Fibroblast of skin of scalp (primary cell): ENCODE data around the gene HSDL2.
"Not testable (repeated sequence)": the region's sequence is repeated elsewhere in the genome, so short reads cannot be mapped to it uniquely, and the experiment has no call there.

Source experiments
- DNase-seq: peaks from one replicate; pipeline ENCODE4 v3.0.0-alpha.2; 2013

The HSDL2 gene

DNA sequence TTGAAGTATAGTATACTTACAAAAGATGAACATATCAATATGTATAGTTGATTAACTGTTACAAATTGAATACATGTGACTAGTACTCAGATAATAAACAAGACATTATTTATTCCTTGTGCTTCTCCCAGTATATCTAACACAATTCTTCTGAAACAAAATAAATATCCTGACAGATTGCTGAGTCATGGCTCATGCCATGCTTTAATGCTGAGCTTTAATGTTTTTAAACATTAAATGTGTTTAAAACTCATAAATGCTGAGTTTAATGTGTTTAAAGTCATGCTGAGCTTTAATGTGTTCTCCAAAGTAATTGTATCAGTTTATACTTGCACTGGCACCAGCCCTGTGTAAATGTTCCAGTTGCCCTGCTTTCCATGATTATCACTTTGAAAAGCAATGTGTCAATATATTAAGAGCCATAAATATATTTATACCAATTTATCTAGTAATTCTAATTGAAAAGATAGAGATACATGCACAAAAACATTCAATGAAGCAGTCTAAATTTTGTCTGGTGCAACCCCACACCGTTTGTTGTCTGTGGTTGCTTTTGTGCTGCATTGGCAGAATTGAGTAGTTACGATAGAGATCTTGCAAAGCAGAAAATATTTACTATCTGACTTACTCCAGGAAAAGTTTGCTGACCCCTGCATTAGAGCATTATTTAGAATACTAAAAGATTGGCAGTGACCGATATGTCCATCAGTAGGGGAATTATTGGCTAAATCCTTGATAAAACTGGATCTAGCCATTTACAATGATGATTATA lies 122.5 kb downstream of the HSDL2 start:
- no peak for DNase-seq

DNA sequence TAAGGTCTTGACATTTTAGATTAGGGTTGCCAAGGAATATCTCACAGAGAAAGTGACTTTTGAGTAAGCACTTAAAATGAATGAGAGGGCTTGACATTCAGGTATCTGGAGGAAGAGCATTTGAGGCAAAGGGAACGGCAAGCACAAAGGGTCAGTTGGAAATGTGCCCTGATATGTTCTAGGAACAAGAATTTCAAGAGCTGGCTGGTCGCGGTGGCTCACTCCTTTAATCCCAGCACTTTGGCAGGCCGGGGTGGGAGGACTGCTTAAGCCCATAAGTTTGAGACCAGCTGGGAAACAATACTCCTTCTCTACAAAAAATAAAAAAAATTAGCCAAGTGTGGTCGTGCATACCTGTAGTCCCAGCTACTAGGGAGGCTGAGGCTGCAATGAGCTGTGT lies 123.3 kb downstream of the HSDL2 start:
- no peak for DNase-seq

DNA sequence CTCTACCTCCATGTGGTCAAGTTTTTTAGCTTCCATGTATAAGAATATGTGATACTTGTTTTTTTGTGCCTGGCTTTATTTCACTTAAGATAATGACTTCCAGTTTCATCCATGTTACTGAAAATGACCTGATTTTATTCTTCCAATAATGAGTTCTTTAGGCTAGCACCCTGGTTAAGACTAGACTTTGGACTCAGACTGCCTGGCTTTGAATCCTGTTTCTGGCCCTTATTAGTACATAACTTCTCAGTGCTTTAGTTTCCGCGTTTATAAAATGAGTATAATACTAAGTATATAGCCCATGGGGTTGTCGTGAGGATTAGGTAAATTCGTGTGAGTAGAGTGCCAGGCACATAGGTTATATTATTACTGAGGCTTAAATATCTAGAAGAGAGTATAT lies 125.2 kb downstream of the HSDL2 start:
- no peak for DNase-seq

DNA sequence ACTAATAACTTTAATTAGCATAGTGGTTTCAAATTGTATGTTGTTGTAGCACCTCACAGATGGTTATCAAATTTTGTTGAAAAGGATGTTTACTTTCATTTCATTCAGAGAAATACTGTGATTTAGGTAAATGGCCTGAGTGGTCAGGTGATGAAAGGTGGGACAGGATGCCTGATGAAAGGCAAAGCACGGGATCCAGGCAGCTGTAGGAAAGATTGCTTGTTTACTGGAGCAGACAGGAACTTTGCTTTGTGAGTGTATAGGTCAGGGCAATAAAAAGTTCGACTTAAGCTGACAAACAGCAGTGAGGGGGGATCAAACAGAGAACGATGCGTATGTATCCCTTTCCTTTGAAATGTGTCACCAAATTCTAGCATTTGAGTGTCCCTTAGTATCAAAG lies 125.7 kb downstream of the HSDL2 start:
- no peak for DNase-seq

DNA sequence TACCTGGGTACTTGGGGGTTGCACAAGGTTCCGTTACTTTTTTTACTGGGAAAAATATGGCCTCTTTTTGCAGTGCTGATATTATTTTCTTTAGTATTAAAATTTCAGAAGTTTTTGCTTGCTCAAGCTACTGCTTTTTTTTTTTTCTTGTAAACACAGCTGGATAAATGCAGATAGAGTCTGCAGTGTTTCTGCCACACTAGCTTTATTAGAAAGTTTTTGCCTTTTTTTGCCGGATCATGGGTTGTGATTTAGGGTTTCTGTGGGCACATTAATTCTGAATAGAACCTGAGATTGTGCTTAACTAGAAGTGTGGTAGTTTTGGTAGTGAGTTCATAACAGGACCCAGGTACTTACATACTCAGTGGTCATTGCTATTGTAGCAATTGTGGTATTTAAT lies 126.7 kb downstream of the HSDL2 start:
- no peak for DNase-seq

DNA sequence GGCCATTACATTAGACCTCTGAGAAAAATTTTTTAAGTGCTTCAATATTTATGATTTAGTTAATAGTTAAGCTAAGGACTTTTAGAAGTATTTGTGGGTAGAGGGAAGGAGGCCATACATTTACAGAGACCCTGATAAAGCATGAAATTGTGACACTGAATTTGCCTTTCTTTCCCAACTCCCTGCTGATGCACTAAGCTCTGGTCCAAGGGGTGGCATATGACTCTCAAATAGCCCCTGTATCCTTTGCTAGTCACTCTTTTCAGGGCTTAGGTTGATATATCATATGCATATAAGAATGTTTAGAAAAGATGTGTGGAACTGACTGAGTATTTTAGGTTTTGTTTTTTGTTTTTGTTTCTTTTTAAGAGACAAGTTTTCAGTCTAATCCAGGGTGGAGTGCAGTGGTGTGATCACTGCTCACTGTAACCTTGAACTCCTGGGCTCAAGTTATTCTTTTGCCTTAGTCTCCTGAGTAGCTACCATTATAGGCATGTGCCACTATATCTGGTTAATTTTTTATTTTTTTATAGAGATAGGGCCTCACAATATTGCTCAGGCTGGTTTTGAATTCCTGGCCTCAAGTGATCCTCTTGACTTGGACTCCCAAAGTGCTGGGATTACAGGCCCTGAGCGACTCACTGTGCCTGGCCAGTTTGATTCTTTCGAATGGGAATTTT lies 127.2 kb downstream of the HSDL2 start:
- DNase-seq: no peak

DNA sequence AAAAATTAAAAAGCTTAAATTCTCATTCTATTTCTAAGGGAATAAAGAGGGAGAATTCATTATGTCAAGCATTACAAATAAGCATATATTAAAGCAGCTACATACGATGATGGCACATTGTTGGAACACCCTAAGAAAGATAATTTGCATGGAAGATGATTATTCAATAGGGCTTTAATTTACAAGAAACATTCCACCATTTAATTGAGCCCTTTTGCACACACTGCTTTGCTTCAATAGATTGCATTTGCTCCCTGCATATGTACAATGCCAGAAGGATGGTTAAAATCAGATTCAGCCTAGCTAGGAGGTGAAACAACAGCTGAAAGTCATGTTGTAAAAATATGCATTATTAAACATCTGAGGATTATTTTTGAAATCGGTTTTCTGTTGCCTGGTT lies 128.5 kb downstream of the HSDL2 start:
- DNase-seq: no peak

DNA sequence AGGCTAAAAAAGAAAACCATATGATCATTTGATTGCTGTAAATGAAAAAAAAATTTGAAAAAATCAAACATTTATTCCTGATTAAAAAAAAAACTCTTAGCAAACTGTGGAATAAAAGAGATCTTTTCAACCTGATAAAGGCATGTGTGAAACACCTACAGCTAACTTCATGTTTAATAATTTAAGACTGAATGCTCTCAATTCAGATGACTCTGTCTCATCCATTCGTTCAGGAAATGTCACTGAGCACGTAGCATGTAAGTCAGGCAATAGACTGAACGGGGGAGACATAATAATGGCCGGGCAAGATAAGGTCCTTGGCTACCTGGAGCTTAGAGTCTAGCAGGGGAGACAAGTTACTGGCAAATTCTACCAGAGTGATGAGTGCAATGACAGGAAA lies 132.5 kb downstream of the HSDL2 start:
- not testable (repeated sequence) for DNase-seq

DNA sequence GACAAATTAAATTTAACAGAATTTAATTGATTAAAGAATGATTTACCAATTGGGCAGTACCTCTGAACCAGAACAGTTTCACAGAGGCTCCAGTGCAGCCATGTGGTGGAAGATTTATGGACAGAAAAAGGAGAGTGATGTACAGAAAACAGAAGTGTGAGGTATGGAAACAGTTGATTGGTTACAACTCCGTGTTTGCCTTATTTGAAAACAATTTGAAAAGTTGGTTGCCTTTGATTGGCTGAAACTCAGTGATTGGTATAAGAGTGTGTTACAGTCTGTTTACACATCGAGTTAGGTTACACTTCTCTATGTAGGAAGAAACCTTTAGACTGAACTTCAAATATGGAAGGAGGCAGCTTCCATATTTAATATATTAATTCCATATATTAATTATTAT lies 136.9 kb downstream of the HSDL2 start:
- DNase-seq: no peak

DNA sequence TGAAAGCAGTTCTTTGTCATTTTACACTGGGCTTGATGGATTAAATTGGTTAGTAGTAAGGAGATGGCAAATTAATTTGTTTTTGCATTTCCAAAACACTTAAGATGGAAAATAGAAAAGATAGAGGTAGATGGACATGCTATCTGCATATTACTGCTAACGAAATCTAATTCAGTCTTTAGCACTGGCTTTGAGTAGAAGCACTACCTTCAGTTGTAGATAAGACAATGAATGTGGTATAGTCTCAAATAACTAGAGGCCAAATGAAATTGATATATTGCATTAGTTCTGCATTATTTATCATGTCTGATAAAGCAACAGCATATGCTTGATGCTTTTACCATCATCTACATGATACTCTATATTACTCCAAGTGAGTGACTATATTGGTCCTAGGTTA lies 140.2 kb downstream of the HSDL2 start:
- DNase-seq: no peak

DNA sequence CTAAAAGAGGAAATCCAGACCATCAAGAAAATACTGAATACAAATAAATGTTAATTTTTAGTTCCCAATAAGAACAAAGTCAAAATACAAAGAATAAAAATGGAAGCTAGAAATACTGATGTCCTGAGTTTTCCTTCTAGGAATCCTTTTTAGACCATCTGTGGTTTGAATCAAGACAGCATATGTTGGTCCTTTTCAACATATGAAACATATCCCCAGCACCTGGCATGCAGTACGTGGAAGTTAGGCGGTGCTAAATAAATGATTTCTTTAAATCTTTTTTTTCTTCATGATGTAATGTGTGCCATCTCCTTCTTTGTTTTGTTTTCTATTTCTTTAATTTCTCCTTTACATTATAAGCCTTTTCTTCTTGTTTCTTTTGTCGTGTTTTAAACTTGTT lies 140.7 kb downstream of the HSDL2 start:
- no peak for DNase-seq
